ENCODE measurements around the gene HUS1.
"Not testable (repeated sequence)": the region's sequence is repeated elsewhere in the genome, so short reads cannot be mapped to it uniquely, and the experiment has no call there.

DNA sequence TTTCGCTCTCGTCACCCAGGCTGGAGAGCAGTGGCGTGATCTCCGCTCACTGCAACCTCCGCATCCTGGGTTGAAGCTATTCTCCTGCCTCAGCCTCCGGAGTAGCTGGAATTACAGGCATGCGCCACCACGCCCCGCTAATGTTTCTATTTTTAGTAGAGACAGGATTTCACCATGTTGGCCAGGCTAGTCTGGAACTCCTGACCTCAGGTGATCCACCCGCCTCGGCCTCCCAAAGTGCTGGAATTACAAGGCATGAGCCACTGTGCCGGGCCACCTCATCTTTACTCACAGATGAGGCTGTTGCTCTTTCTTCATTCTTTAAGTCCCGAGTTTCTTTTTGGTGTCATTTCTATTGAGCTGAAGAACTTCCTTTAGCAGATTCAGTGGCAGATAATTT is 20.7 kb upstream of the HUS1 start:
- TF ChIP-seq, protein P1, sequence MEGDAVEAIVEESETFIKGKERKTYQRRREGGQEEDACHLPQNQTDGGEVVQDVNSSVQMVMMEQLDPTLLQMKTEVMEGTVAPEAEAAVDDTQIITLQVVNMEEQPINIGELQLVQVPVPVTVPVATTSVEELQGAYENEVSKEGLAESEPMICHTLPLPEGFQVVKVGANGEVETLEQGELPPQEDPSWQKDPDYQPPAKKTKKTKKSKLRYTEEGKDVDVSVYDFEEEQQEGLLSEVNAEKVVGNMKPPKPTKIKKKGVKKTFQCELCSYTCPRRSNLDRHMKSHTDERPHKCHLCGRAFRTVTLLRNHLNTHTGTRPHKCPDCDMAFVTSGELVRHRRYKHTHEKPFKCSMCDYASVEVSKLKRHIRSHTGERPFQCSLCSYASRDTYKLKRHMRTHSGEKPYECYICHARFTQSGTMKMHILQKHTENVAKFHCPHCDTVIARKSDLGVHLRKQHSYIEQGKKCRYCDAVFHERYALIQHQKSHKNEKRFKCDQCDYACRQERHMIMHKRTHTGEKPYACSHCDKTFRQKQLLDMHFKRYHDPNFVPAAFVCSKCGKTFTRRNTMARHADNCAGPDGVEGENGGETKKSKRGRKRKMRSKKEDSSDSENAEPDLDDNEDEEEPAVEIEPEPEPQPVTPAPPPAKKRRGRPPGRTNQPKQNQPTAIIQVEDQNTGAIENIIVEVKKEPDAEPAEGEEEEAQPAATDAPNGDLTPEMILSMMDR (IDR thresholded peaks at IDR 0.05): not testable (repeated sequence)
- TF ChIP-seq POLR2A (IDR thresholded peaks at IDR 0.05): not testable (repeated sequence)

Data from testis (tissue), 2 donors.